ENCODE data around the gene FKBP6.

DNA sequence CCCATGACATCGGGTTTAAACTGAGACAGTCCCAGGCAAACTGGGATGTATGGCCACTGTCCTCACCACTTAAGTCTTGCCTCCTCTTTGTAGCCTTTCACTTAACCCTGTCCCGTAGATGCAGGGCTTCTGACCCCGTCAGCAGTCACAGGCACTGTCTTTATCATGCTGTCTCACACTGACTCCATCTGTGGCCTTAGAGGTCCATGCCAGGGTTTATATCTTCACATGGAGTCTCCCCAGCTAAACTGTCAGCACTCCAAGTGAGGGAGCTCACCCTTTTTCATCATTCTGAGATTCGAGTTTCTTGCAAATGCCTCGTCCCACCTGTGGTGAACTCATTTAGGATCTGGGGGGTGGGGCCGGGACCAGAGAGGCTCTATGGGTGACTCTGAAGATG is 2.8 kb downstream of the FKBP6 start:
- no peak for TF ChIP-seq EP300 (IDR thresholded peaks at IDR 0.05)
- TF ChIP-seq, protein P1, sequence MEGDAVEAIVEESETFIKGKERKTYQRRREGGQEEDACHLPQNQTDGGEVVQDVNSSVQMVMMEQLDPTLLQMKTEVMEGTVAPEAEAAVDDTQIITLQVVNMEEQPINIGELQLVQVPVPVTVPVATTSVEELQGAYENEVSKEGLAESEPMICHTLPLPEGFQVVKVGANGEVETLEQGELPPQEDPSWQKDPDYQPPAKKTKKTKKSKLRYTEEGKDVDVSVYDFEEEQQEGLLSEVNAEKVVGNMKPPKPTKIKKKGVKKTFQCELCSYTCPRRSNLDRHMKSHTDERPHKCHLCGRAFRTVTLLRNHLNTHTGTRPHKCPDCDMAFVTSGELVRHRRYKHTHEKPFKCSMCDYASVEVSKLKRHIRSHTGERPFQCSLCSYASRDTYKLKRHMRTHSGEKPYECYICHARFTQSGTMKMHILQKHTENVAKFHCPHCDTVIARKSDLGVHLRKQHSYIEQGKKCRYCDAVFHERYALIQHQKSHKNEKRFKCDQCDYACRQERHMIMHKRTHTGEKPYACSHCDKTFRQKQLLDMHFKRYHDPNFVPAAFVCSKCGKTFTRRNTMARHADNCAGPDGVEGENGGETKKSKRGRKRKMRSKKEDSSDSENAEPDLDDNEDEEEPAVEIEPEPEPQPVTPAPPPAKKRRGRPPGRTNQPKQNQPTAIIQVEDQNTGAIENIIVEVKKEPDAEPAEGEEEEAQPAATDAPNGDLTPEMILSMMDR (IDR thresholded peaks at IDR 0.05) = no peak
